ENCODE measurements around the gene SYCE1.
"Not testable (repeated sequence)": the region's sequence is repeated elsewhere in the genome, so short reads cannot be mapped to it uniquely, and the experiment has no call there.

The SYCE1 gene

GRCh38 chr10:133590970-133591359 lies 25.6 kb upstream of the SYCE1 start:
- no peak overlapping the region for H3K27ac ChIP-seq
- no peak overlapping the region for H3K4me3 ChIP-seq (IDR thresholded peaks at IDR 0.05; ENCODE audit: insufficient read depth, low read depth, low read length)
- no peaks in the 10 kb centered on the region; the same call in 1 of the 2 replicates for H3K27me3 ChIP-seq (ENCODE audit: insufficient read depth, low read depth)
- H3K4me1 ChIP-seq (ENCODE audit: low read depth, poor library complexity, severe bottlenecking), result no peaks in the 10 kb centered on the region
- H2AFZ ChIP-seq (ENCODE audit: low read depth), result no peak overlapping the region
- no peaks in the 10 kb centered on the region for H4K20me1 ChIP-seq (ENCODE audit: insufficient read depth)
- no peaks in the 10 kb centered on the region for H3K79me2 ChIP-seq (ENCODE audit: insufficient read depth, low read depth)
- H3K9ac ChIP-seq, result no peak overlapping the region
- no peaks in the 10 kb centered on the region for H3K36me3 ChIP-seq (ENCODE audit: insufficient read depth)
- H3K4me2 ChIP-seq, result no peak overlapping the region
- TF ChIP-seq CTCF (conservative IDR thresholded peaks at IDR 0.05; ENCODE audit: low read depth, low read length), result no peak

GRCh38 chr10:133590226-133590969 lies 25.0 kb upstream of the SYCE1 start:
- TF ChIP-seq CTCF (conservative IDR thresholded peaks at IDR 0.05; ENCODE audit: low read depth, low read length), result no peak
- Histone ChIP-seq H3K4me1 (ENCODE audit: low read depth, poor library complexity, severe bottlenecking) (no peaks in the 10 kb centered on the region), H3K9ac (no peak overlapping the region)

GRCh38 chr10:133577037-133577436 lies 11.7 kb upstream of the SYCE1 start:
- H3K27me3 ChIP-seq (ENCODE audit: insufficient read depth, low read depth); H3K4me2 ChIP-seq; H3K9ac ChIP-seq; H4K20me1 ChIP-seq (ENCODE audit: insufficient read depth); H2AFZ ChIP-seq (ENCODE audit: low read depth); H3K36me3 ChIP-seq (ENCODE audit: insufficient read depth); H3K4me3 ChIP-seq (IDR thresholded peaks at IDR 0.05; ENCODE audit: insufficient read depth, low read depth, low read length); H3K79me2 ChIP-seq (ENCODE audit: insufficient read depth, low read depth); H3K4me1 ChIP-seq (ENCODE audit: low read depth, poor library complexity, severe bottlenecking); H3K27ac ChIP-seq: not testable (repeated sequence)

More at GRCh38 chr10:133590226-133590969, 25.0 kb upstream of the SYCE1 start:
- Histone ChIP-seq H3K27me3 (ENCODE audit: insufficient read depth, low read depth) (no peaks in the 10 kb centered on the region; the same call in 1 of the 2 replicates), H3K4me2 (no peak overlapping the region), H3K27ac (no peak overlapping the region), H3K36me3 (ENCODE audit: insufficient read depth) (no peaks in the 10 kb centered on the region), H3K79me2 (ENCODE audit: insufficient read depth, low read depth) (no peaks in the 10 kb centered on the region), H4K20me1 (ENCODE audit: insufficient read depth) (no peaks in the 10 kb centered on the region), H2AFZ (ENCODE audit: low read depth) (no peak overlapping the region), H3K4me3 (IDR thresholded peaks at IDR 0.05; ENCODE audit: insufficient read depth, low read depth, low read length) (no peak overlapping the region)

GRCh38 chr10:133573460-133573859 lies 8.1 kb upstream of the SYCE1 start:
- H3K4me3 ChIP-seq (IDR thresholded peaks at IDR 0.05; ENCODE audit: insufficient read depth, low read depth, low read length); H3K36me3 ChIP-seq (ENCODE audit: insufficient read depth); H3K27me3 ChIP-seq (ENCODE audit: insufficient read depth, low read depth); H3K27ac ChIP-seq; H4K20me1 ChIP-seq (ENCODE audit: insufficient read depth); H3K4me2 ChIP-seq; H2AFZ ChIP-seq (ENCODE audit: low read depth); H3K9ac ChIP-seq; H3K79me2 ChIP-seq (ENCODE audit: insufficient read depth, low read depth); H3K4me1 ChIP-seq (ENCODE audit: low read depth, poor library complexity, severe bottlenecking): not testable (repeated sequence)

GRCh38 chr10:133572055-133572454 lies 6.7 kb upstream of the SYCE1 start:
- H3K36me3 ChIP-seq (ENCODE audit: insufficient read depth); H3K4me1 ChIP-seq (ENCODE audit: low read depth, poor library complexity, severe bottlenecking); H3K4me2 ChIP-seq; H3K27ac ChIP-seq; H4K20me1 ChIP-seq (ENCODE audit: insufficient read depth); H3K27me3 ChIP-seq (ENCODE audit: insufficient read depth, low read depth); H3K4me3 ChIP-seq (IDR thresholded peaks at IDR 0.05; ENCODE audit: insufficient read depth, low read depth, low read length); H2AFZ ChIP-seq (ENCODE audit: low read depth); H3K79me2 ChIP-seq (ENCODE audit: insufficient read depth, low read depth); H3K9ac ChIP-seq: not testable (repeated sequence)

GRCh38 chr10:133569801-133570200 lies 4.4 kb upstream of the SYCE1 start:
- not testable (repeated sequence) for H3K4me1 ChIP-seq (ENCODE audit: low read depth, poor library complexity, severe bottlenecking); H3K27ac ChIP-seq; H3K36me3 ChIP-seq (ENCODE audit: insufficient read depth); H3K4me2 ChIP-seq; H3K27me3 ChIP-seq (ENCODE audit: insufficient read depth, low read depth); H3K4me3 ChIP-seq (IDR thresholded peaks at IDR 0.05; ENCODE audit: insufficient read depth, low read depth, low read length); H4K20me1 ChIP-seq (ENCODE audit: insufficient read depth); H3K9ac ChIP-seq; H2AFZ ChIP-seq (ENCODE audit: low read depth); H3K79me2 ChIP-seq (ENCODE audit: insufficient read depth, low read depth)

- not testable (repeated sequence) for H3K36me3 ChIP-seq (ENCODE audit: insufficient read depth); H3K27ac ChIP-seq; H3K27me3 ChIP-seq (ENCODE audit: insufficient read depth, low read depth); H4K20me1 ChIP-seq (ENCODE audit: insufficient read depth); H3K4me2 ChIP-seq; H2AFZ ChIP-seq (ENCODE audit: low read depth); H3K79me2 ChIP-seq (ENCODE audit: insufficient read depth, low read depth); H3K4me1 ChIP-seq (ENCODE audit: low read depth, poor library complexity, severe bottlenecking); H3K9ac ChIP-seq; H3K4me3 ChIP-seq (IDR thresholded peaks at IDR 0.05; ENCODE audit: insufficient read depth, low read depth, low read length)
Observed at GRCh38 chr10:133568831-133569527, 3.6 kb upstream of the SYCE1 start.

Measured in KMS-11 (cell line).